ENCODE data around the gene PDE12. TPM values are rescaled to one million over a fixed set of nuclear protein-coding genes. Genes with fewer than 3 reads are reported as not detected.

PDE12 gene
- total and polyA plus RNA-seq, 10 donors, result 2.2 to 23.9 (median 17.9) TPM

GRCh38 chr3:57557085-57557537 is 1.0 kb downstream of the PDE12 start:
- H3K9me3 ChIP-seq, result no peaks in the 10 kb centered on the region
- H3K27me3 ChIP-seq (replicated peaks in 1 of 7), result no peaks in the 10 kb centered on the region
- H3K27ac ChIP-seq, result peak overlapping the region; percentile 90 to 96 (median 92)
- TF ChIP-seq POLR2A (IDR thresholded peaks at IDR 0.05) (no peak), POLR2AphosphoS5 (IDR thresholded peaks at IDR 0.05) (no peak)
- TF ChIP-seq, protein P1, sequence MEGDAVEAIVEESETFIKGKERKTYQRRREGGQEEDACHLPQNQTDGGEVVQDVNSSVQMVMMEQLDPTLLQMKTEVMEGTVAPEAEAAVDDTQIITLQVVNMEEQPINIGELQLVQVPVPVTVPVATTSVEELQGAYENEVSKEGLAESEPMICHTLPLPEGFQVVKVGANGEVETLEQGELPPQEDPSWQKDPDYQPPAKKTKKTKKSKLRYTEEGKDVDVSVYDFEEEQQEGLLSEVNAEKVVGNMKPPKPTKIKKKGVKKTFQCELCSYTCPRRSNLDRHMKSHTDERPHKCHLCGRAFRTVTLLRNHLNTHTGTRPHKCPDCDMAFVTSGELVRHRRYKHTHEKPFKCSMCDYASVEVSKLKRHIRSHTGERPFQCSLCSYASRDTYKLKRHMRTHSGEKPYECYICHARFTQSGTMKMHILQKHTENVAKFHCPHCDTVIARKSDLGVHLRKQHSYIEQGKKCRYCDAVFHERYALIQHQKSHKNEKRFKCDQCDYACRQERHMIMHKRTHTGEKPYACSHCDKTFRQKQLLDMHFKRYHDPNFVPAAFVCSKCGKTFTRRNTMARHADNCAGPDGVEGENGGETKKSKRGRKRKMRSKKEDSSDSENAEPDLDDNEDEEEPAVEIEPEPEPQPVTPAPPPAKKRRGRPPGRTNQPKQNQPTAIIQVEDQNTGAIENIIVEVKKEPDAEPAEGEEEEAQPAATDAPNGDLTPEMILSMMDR (IDR thresholded peaks at IDR 0.05 in 8 of 11, conservative IDR thresholded peaks at IDR 0.05 in 3 of 11), result no peak
- intact Hi-C loops (cut with DNase I; ENCODE audit: low total_unique reads), result loop anchor here (5.0 kb wide), 1 partner anchor 40 kb away; the partner anchor contains the start of gene ARF4
- H3K36me3 ChIP-seq, result peaks cover 0 to 39% (median 23%) of the 10 kb centered on the region in 6 donors
- WGBS, 5 donors, result 1 to 2% (median 2%) methylated on average over 24 to 29 of the region's 29 CpGs
- H3K4me3 ChIP-seq, result peak overlapping the region; percentile 74 to 96 (median 80)
- no peak for DNase-seq
- H3K4me1 ChIP-seq, result peaks cover 23 to 70% (median 47%) of the 10 kb centered on the region in 6 donors

- Histone ChIP-seq H3K4me1 (peaks cover 23 to 76% (median 47%) of the 10 kb centered on the region in 6 donors), H3K27me3 (replicated peaks in 1 of 7) (no peaks in the 10 kb centered on the region), H3K27ac (no peak overlapping the region), H3K9me3 (no peaks in the 10 kb centered on the region), H3K4me3 (no peak overlapping the region), H3K36me3 (peaks cover 0 to 64% (median 29%) of the 10 kb centered on the region in 6 donors)
- intact Hi-C loops (cut with DNase I; ENCODE audit: low total_unique reads), result loop anchor here (5.0 kb wide), 1 partner anchor 38 kb away; the partner anchor contains the start of gene ARF4
- TF ChIP-seq, protein P1 (IDR thresholded peaks at IDR 0.05 in 8 of 11, conservative IDR thresholded peaks at IDR 0.05 in 3 of 11), result no peak
- WGBS, 5 donors, result 89 to 100% (median 98%) methylated on average over 1 of the region's 1 CpG
- no peak for DNase-seq
These were observed 3.5 kb downstream of the PDE12 start for GRCh38 chr3:57559526-57559925.

- H3K9me3 ChIP-seq, result no peaks in the 10 kb centered on the region
- DNase-seq, result no peak
- no peaks in the 10 kb centered on the region for H3K4me1 ChIP-seq
- intact Hi-C loops (cut with DNase I; ENCODE audit: low total_unique reads), result no loop called here
- no peaks in the 10 kb centered on the region for H3K27me3 ChIP-seq (replicated peaks in 1 of 7)
- TF ChIP-seq POLR2AphosphoS5 (IDR thresholded peaks at IDR 0.05), result no peak
- TF ChIP-seq, protein P1 (IDR thresholded peaks at IDR 0.05 in 8 of 11, conservative IDR thresholded peaks at IDR 0.05 in 3 of 11), result no peak
- TF ChIP-seq POLR2A (IDR thresholded peaks at IDR 0.05), result no peak
- no peak overlapping the region for H3K27ac ChIP-seq
- H3K4me3 ChIP-seq, result no peak overlapping the region
- WGBS, 5 donors, result 73 to 98% (median 93%) methylated on average over 5 to 6 of the region's 6 CpGs
- H3K36me3 ChIP-seq, result peaks cover 0 to 100% (median 78%) of the 10 kb centered on the region in 6 donors
These were observed 13.9 kb downstream of the PDE12 start for GRCh38 chr3:57569859-57570450.

DNA sequence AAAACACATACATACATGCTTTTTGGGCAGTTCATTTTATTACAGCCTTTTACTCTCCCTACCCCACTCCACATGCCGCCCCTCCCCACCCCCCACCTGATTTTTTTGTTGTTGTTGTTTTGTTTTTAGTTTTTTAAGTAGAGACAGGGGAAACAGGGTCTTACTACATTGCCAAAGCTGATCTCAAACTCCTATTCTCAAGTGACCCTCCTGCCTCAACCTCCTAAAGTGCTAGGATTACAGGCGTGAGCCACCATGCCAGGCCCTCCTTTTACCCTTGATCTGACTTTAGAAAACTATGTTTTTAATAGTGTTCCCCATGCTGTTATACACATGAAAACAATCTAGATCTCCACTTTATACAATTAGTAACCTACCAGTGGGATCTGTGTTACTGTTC is 14.8 kb downstream of the PDE12 start:
- peaks cover 0 to 100% (median 77%) of the 10 kb centered on the region in 6 donors for H3K36me3 ChIP-seq
- intact Hi-C loops (cut with DNase I; ENCODE audit: low total_unique reads), result no loop called here
- TF ChIP-seq POLR2AphosphoS5 (IDR thresholded peaks at IDR 0.05), result no peak
- no peak for TF ChIP-seq POLR2A (IDR thresholded peaks at IDR 0.05)
- TF ChIP-seq, protein P1 (IDR thresholded peaks at IDR 0.05 in 8 of 11, conservative IDR thresholded peaks at IDR 0.05 in 3 of 11), result no peak
- no peak overlapping the region for H3K4me3 ChIP-seq
- DNase-seq, result no peak
- no peaks in the 10 kb centered on the region for H3K9me3 ChIP-seq
- no peak overlapping the region for H3K27ac ChIP-seq
- WGBS, 5 donors, result 94 to 100% (median 99%) methylated on average over 2 of the region's 2 CpGs
- no peaks in the 10 kb centered on the region for H3K4me1 ChIP-seq
- H3K27me3 ChIP-seq (replicated peaks in 1 of 7), result no peaks in the 10 kb centered on the region
